H1 (cell line): ENCODE results near the gene USP7. TPM values are rescaled to one million over a fixed set of nuclear protein-coding genes. Genes with fewer than 3 reads are reported as not detected.

Source experiments
- CTCF ChIA-PET: fragments of 300-600 bp; sonication (Branson Sonifier 250); formaldehyde crosslinking; loops from one replicate; lab custom pipeline; 2021; ENCODE audit not compliant: partially characterized antibody; lab: Charles Lee
- POLR2A ChIA-PET: fragments of 300-600 bp; sonication (Branson Sonifier 250); formaldehyde crosslinking; loops from one replicate; lab custom pipeline; 2021; ENCODE audit warnings: inconsistent platforms; ENCODE audit not compliant: partially characterized antibody; lab: Charles Lee
- DNase-seq, 2 experiments: peaks; one replicate each; pipeline versions ENCODE4 v3.0.0 to v3.0.0-alpha.2; 2010 to 2022; ENCODE audit warnings: low spot score in 2 of 2, low read depth in 1 of 2, mixed read lengths in 1 of 2
- FAIRE-seq: peaks from 2 replicates; lab custom pipeline; 2011; peaks lifted over from hg19 to GRCh38; lab: Jason Lieb, UNC
- H2AFZ ChIP-seq: 2 replicates; pipeline ENCODE4 v1.8.1; 2012; ENCODE audit warnings: low read length, inconsistent platforms
- H2AK5ac ChIP-seq: 2 replicates; pipeline ENCODE4 v1.6.1; 2013; ENCODE audit warnings: low read depth, low read length
- H2BK120ac ChIP-seq: replicated peaks from 2 replicates; pipeline ENCODE3; 2013; ENCODE audit warnings: low read depth, low read length, inconsistent platforms
- H2BK12ac ChIP-seq: 2 replicates; pipeline ENCODE4 v1.6.1; 2013; ENCODE audit warnings: low read depth, low read length
- H2BK15ac ChIP-seq: 2 replicates; pipeline ENCODE4 v1.6.1; 2013; ENCODE audit warnings: low read length
- H2BK20ac ChIP-seq: 2 replicates; pipeline ENCODE4 v1.6.1; 2013; ENCODE audit warnings: low read length
- H2BK5ac ChIP-seq: 2 replicates; pipeline ENCODE4 v1.6.1; 2013; ENCODE audit warnings: low read depth, low read length
- H3K14ac ChIP-seq: 2 replicates; pipeline ENCODE4 v1.6.1; 2013; ENCODE audit warnings: inconsistent platforms; ENCODE audit not compliant: insufficient read length
- H3K18ac ChIP-seq: 2 replicates; pipeline ENCODE4 v1.6.1; 2013; ENCODE audit warnings: low read length; ENCODE audit errors: extremely low read depth
- H3K23ac ChIP-seq: 2 replicates; pipeline ENCODE4 v1.6.1; 2013; ENCODE audit warnings: inconsistent platforms; ENCODE audit not compliant: insufficient read length
- H3K23me2 ChIP-seq: 2 replicates; pipeline ENCODE4 v1.6.1; 2013; ENCODE audit warnings: low read depth, low read length
- H3K27ac ChIP-seq: 2 replicates; pipeline ENCODE4 v1.6.1; 2011; ENCODE audit warnings: low read depth, low read length, inconsistent platforms
- H3K27me3 ChIP-seq, 4 experiments: replicated peaks in 1 of 4; 1 replicate in 1 of 4; 2 replicates in 3 of 4; pipeline versions ENCODE4 v1.6.1 to v1.8.1; 2011 to 2013; ENCODE audit warnings: low read length in 3 of 4, mild to moderate bottlenecking in 3 of 4, inconsistent platforms in 2 of 4, mixed read lengths in 2 of 4, moderate library complexity in 1 of 4; ENCODE audit not compliant: control insufficient read depth in 3 of 4, insufficient read depth in 3 of 4; ENCODE audit errors: extremely low read depth in 1 of 4
- H3K36me3 ChIP-seq, 4 experiments: 2 replicates each; pipeline versions ENCODE4 v1.6.1 to v1.8.1; 2011 to 2013; ENCODE audit warnings: mild to moderate bottlenecking in 4 of 4, low read length in 3 of 4, moderate library complexity in 2 of 4, control low read depth in 1 of 4, inconsistent platforms in 1 of 4; ENCODE audit not compliant: insufficient read depth in 4 of 4, control insufficient read depth in 2 of 4
- H3K4ac ChIP-seq: replicated peaks from 2 replicates; pipeline ENCODE3; 2013; ENCODE audit warnings: low read length, low read depth, mixed read lengths, inconsistent platforms; ENCODE audit not compliant: insufficient read length
- H3K4me1 ChIP-seq, 4 experiments: replicated peaks in 1 of 4; 1 replicate in 1 of 4; 2 replicates in 3 of 4; pipeline versions ENCODE4 v1.6.1 to v1.8.1; 2011 to 2013; ENCODE audit warnings: low read length in 3 of 4, inconsistent platforms in 2 of 4, mixed read lengths in 1 of 4; ENCODE audit not compliant: insufficient read depth in 4 of 4, control insufficient read depth in 3 of 4
- H3K4me2 ChIP-seq, 2 experiments: 2 replicates each; pipeline versions ENCODE4 v1.6.1 to v1.8.1; 2011 to 2013; ENCODE audit warnings: low read depth in 2 of 2, low read length in 2 of 2, control low read depth in 1 of 2, inconsistent platforms in 1 of 2, mild to moderate bottlenecking in 1 of 2; ENCODE audit not compliant: insufficient read depth in 1 of 2
- H3K4me3 ChIP-seq, 4 experiments: fragments of 200-600, 300-600 bp in 1 of 4; sonication (generic), shearing (Covaris generic), sonication (Bioruptor Twin) in 1 of 4; 2 replicates each; pipeline versions ENCODE4 v1.5.1 to v1.8.1; 2011 to 2016; ENCODE audit warnings: low read length in 4 of 4, low read depth in 3 of 4, control low read depth in 2 of 4, inconsistent platforms in 2 of 4, mild to moderate bottlenecking in 2 of 4, mixed read lengths in 1 of 4, moderate library complexity in 1 of 4; ENCODE audit not compliant: insufficient read depth in 2 of 4; ENCODE audit errors: extremely low read depth in 1 of 4
- H3K56ac ChIP-seq: replicated peaks from 2 replicates; pipeline ENCODE3; 2013; ENCODE audit warnings: low read depth, mild to moderate bottlenecking, mixed read lengths, low read length, inconsistent platforms; ENCODE audit not compliant: insufficient read length
- H3K79me1 ChIP-seq: 2 replicates; pipeline ENCODE4 v1.6.1; 2013; ENCODE audit warnings: low read depth, low read length, control low read depth
- H3K79me2 ChIP-seq, 2 experiments: 2 replicates each; pipeline versions ENCODE4 v1.6.1 to v1.8.1; 2012 to 2013; ENCODE audit warnings: low read length in 2 of 2, mild to moderate bottlenecking in 2 of 2, inconsistent platforms in 1 of 2; ENCODE audit not compliant: insufficient read depth in 2 of 2, control insufficient read depth in 1 of 2
- H3K9ac ChIP-seq, 4 experiments: replicated peaks in 1 of 4; 1 replicate in 1 of 4; 2 replicates in 3 of 4; pipeline versions ENCODE4 v1.6.1 to v1.8.1; 2011 to 2013; ENCODE audit warnings: low read depth in 3 of 4, low read length in 3 of 4, control low read depth in 2 of 4, mild to moderate bottlenecking in 2 of 4, moderate library complexity in 2 of 4, inconsistent platforms in 1 of 4; ENCODE audit errors: extremely low read depth in 1 of 4
- H3K9me3 ChIP-seq, 2 experiments: 2 replicates each; pipeline versions ENCODE4 v1.6.1 to v1.8.1; 2012 to 2013; ENCODE audit warnings: mild to moderate bottlenecking in 2 of 2, moderate library complexity in 2 of 2, control low read depth in 1 of 2, inconsistent platforms in 1 of 2, low read depth in 1 of 2, low read length in 1 of 2, mixed read lengths in 1 of 2; ENCODE audit not compliant: insufficient read depth in 2 of 2
- H4K20me1 ChIP-seq, 2 experiments: replicated peaks in 1 of 2; 2 replicates each; pipeline versions ENCODE3 to v1.8.1; 2011 to 2013; ENCODE audit warnings: inconsistent platforms in 2 of 2, low read length in 2 of 2, mild to moderate bottlenecking in 1 of 2; ENCODE audit not compliant: insufficient read depth in 2 of 2, control insufficient read depth in 1 of 2
- H4K5ac ChIP-seq: 2 replicates; pipeline ENCODE4 v1.6.1; 2013; ENCODE audit warnings: low read length, low read depth, mixed read lengths, inconsistent platforms; ENCODE audit not compliant: insufficient read length
- H4K8ac ChIP-seq: 2 replicates; pipeline ENCODE4 v1.8.0; 2013; ENCODE audit warnings: mild to moderate bottlenecking, moderate library complexity, low read length, inconsistent platforms; ENCODE audit not compliant: insufficient read depth; ENCODE audit errors: extremely low read depth
- H4K91ac ChIP-seq: replicated peaks from 2 replicates; pipeline ENCODE3; 2013; ENCODE audit warnings: low read length, mixed read lengths, inconsistent platforms; ENCODE audit not compliant: insufficient read length
- ASH2L ChIP-seq: fragments of 200-600, 300-600 bp; sonication (generic); IDR thresholded peaks from one replicate; pipeline ENCODE4 v1.7.1; 2017; ENCODE audit warnings: low read length
- CHD2 ChIP-seq: IDR thresholded peaks from 2 replicates; pipeline ENCODE4 v1.6.1; 2012; ENCODE audit warnings: low read length, improper control_type of control experiment
- GABPA ChIP-seq: IDR thresholded peaks from 2 replicates; pipeline ENCODE4 v1.6.1; 2011; ENCODE audit warnings: mild to moderate bottlenecking, low read length, moderate library complexity, borderline replicate concordance; ENCODE audit not compliant: insufficient read depth
- JUN ChIP-seq: IDR thresholded peaks from 2 replicates; pipeline ENCODE4 v1.6.1; 2011; ENCODE audit warnings: low read depth, mild to moderate bottlenecking, improper control_type of control experiment, low read length
- KDM1A ChIP-seq: fragments of 200-600, 300-600 bp; sonication (generic); IDR thresholded peaks from 2 replicates; pipeline ENCODE4 v1.7.1; 2016; ENCODE audit warnings: mild to moderate bottlenecking, low read length, borderline replicate concordance
- NRF1 ChIP-seq: IDR thresholded peaks from 2 replicates; pipeline ENCODE4 v1.6.1; 2011; ENCODE audit warnings: mild to moderate bottlenecking, low read depth, low read length, improper control_type of control experiment
- SIN3A ChIP-seq, 2 experiments: IDR thresholded peaks in 1 of 2; conservative IDR thresholded peaks in 1 of 2; 2 replicates each; pipeline ENCODE4 v1.6.1; 2011 to 2012; ENCODE audit warnings: low read length in 2 of 2, improper control_type of control experiment in 1 of 2, low read depth in 1 of 2, mild to moderate bottlenecking in 1 of 2
- SIRT6 ChIP-seq: IDR thresholded peaks from one replicate; pipeline ENCODE4 v1.7.1; 2012; ENCODE audit warnings: low read length, inconsistent platforms
- SP4 ChIP-seq: IDR thresholded peaks from 2 replicates; pipeline ENCODE4 v1.6.1; 2012; ENCODE audit warnings: low read length, inconsistent platforms
- TBP ChIP-seq: IDR thresholded peaks from 2 replicates; pipeline ENCODE4 v1.6.1; 2011; ENCODE audit warnings: low read depth, low read length, improper control_type of control experiment
- YY1 ChIP-seq: IDR thresholded peaks from 2 replicates; pipeline ENCODE4 v1.6.1; 2011; ENCODE audit warnings: low read depth, mild to moderate bottlenecking, low read length
- ZNF274 ChIP-seq: IDR thresholded peaks from 2 replicates; pipeline ENCODE4 v1.7.0; 2012; ENCODE audit warnings: low read length, borderline replicate concordance; ENCODE audit errors: extremely low read depth
- WGBS, 2 experiments: shearing (Covaris generic) in 1 of 2; methylation state at CpG; one replicate each; pipeline versions ENCODE4 v1.1.6 to v1.1.7; 2013 to 2015; ENCODE audit warnings: low lambda C conversion rate in 2 of 2, mixed read lengths in 2 of 2, inconsistent platforms in 1 of 2, low coverage in 1 of 2, missing lambda C conversion rate in 1 of 2; ENCODE audit not compliant: insufficient replicate concordance in 2 of 2, insufficient coverage in 1 of 2, insufficient read length in 1 of 2; ENCODE audit errors: extremely low coverage in 1 of 2, missing lambda C conversion rate in 1 of 2; 5-methylcytosine and 5-hydroxymethylcytosine counted together
- polyA plus RNA-seq, 7 experiments: library from polyadenylated mRNA; depleted of rRNA in 3 of 7; stranded (reverse) in 5 of 7; unstranded in 2 of 7; fragments of >200 nt in 5 of 7; fragments of 200-250 nt in 2 of 7; gene quantifications; 1 replicate in 5 of 7; 2 replicates in 1 of 7; 4 replicates in 1 of 7; pipeline versions ENCODE4 v1.2.1 to v1.2.3, GENCODE V29; 2011 to 2013; ENCODE audit warnings: missing spikeins in 2 of 7, mixed read lengths in 2 of 7
- total RNA-seq: library from RNA; stranded (reverse); fragmentation: NEBNext Ultra II Directional; extraction: Animal tissue kit (Norgen Biotek cat#: 25700); gene quantifications from 2 replicates; pipeline ENCODE4 v1.2.1, GENCODE V29; 2021
- TF ChIP-seq, protein P1 (sequence below): IDR thresholded peaks from 2 replicates; pipeline ENCODE4 v1.6.1; 2011; ENCODE audit warnings: low read length, improper control_type of control experiment

USP7 gene
- total and polyA plus RNA-seq, 2 of the 8 experiments (the other 6 are each of a cell fraction or from before 2014, with no cell fraction given): 21.3 to 211 TPM

DNA sequence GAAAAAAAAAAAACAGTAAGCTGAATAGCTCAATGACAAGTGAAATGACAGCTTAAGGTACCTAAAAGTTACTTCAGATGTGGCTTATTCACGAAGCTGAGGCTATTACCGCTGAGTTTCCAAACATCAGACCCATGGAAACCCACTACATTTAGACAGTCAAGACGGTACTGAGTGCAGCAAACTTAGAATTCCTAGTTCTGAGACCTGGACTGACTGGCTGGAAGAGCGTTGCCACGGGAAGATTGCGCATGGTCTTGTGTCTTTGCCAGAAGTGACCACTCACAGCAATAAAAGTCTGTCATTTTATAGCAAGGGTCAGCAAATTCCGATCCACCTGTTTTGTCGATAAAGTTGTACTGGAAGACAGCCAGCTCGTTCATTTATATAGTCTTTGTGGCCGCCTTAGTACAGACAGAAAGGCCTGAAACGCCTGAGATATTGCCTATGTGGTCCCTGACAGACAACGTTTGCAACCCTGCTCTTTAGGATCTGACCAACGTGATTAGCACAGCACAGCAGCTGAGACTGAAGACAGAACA, 62.3 kb downstream of the USP7 start:
- H4K20me1 ChIP-seq: peaks cover 8 to 9% of the 10 kb centered on the region in 2 experiments
- no peak overlapping the region; a peak in 1 of 7 replicates for H3K9ac ChIP-seq
- no peak overlapping the region for H2BK120ac ChIP-seq
- H3K56ac ChIP-seq: no peak overlapping the region
- no peak overlapping the region for H4K91ac ChIP-seq
- H2AK5ac ChIP-seq: no peak overlapping the region
- POLR2A ChIA-PET: interaction anchor here (0.8 to 1.2 kb wide), 4 partner anchors 10 to 21 kb away, joined by 3 to 4 read pairs (median 3); no protein-coding TSS in a partner anchor
- H2AFZ ChIP-seq: no peak overlapping the region
- no peak overlapping the region for H3K4ac ChIP-seq
- H3K36me3 ChIP-seq: peaks cover 53 to 93% (median 82%) of the 10 kb centered on the region in 4 experiments
- no peaks in the 10 kb centered on the region; the same call in 1 of the 2 replicates for H3K79me1 ChIP-seq
- H2BK5ac ChIP-seq: no peak overlapping the region
- no peak overlapping the region for H3K4me2 ChIP-seq
- no peak overlapping the region for H3K4me3 ChIP-seq
- H3K27me3 ChIP-seq: no peaks in the 10 kb centered on the region
- H4K5ac ChIP-seq: no peak overlapping the region
- no peak overlapping the region for H2BK15ac ChIP-seq
- no peak overlapping the region for H4K8ac ChIP-seq
- no peak overlapping the region for H3K27ac ChIP-seq
- no peaks in the 10 kb centered on the region; a peak in 2 of 7 replicates for H3K4me1 ChIP-seq
- 90% methylated on average over 13 of the region's 13 CpGs; no CpG with 5 or more reads in 1 of the 2 experiments for WGBS, 2 experiments
- H3K79me2 ChIP-seq: no peaks in the 10 kb centered on the region
- H3K23me2 ChIP-seq: no peaks in the 10 kb centered on the region
- FAIRE-seq (no peak), DNase-seq (no peak)
- CTCF ChIA-PET: interaction anchor here (0.5 to 3.1 kb wide), 12 partner anchors 9 to 248 kb away, joined by 3 to 18 read pairs (median 4); no protein-coding TSS in a partner anchor
- H3K23ac ChIP-seq: no peak overlapping the region
- H2BK20ac ChIP-seq: no peak overlapping the region
- H2BK12ac ChIP-seq: no peak overlapping the region
- no peak overlapping the region for H3K14ac ChIP-seq
- H3K9me3 ChIP-seq: no peaks in the 10 kb centered on the region
- H3K18ac ChIP-seq: no peak overlapping the region
- TF ChIP-seq, protein P1, sequence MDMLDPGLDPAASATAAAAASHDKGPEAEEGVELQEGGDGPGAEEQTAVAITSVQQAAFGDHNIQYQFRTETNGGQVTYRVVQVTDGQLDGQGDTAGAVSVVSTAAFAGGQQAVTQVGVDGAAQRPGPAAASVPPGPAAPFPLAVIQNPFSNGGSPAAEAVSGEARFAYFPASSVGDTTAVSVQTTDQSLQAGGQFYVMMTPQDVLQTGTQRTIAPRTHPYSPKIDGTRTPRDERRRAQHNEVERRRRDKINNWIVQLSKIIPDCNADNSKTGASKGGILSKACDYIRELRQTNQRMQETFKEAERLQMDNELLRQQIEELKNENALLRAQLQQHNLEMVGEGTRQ: no peak
- TF ChIP-seq YY1: no peak
- TF ChIP-seq KDM1A: no peak
- TF ChIP-seq TBP: no peak
- no peak for TF ChIP-seq SIRT6
- no peak for TF ChIP-seq JUN
- TF ChIP-seq SP4: no peak
- TF ChIP-seq NRF1: no peak
- no peak for TF ChIP-seq CHD2
- no peak for TF ChIP-seq SIN3A (conservative IDR thresholded peaks at IDR 0.05 in 1 of 2, IDR thresholded peaks at IDR 0.05 in 1 of 2; ENCODE audit: low read depth in 1 of 2, low read length in 2 of 2)
- TF ChIP-seq ASH2L: no peak
- no peak for TF ChIP-seq GABPA
- no peak for TF ChIP-seq ZNF274
